ENCODE data around the gene ZBTB8OS. TPM values are rescaled to one million over a fixed set of nuclear protein-coding genes. Genes with fewer than 3 reads are reported as not detected.

ZBTB8OS gene
- total RNA-seq (2021; ENCODE audit: unreplicated experiment) (49.2 TPM), Bru-seq, nascent RNA (percentile 74 among the genes with signal in this experiment), BruChase-seq, experiment 1, labeled RNA remaining after a 6-hour chase (percentile 79 among the genes with signal in this experiment), BruChase-seq, experiment 2, labeled RNA remaining after a 2-hour chase (percentile 82 among the genes with signal in this experiment)
- 39.3 and 52.1 TPM in 2 replicates for polyA plus RNA-seq (2012)
- long read RNA-seq, transcript ZBTB8OS-208 (7 exons, 1,601 nt), result major isoform, 7 of 56 reads
- long read RNA-seq, transcript ZBTB8OS-204 (6 exons, 514 nt), result minor isoform, 5 of 56 reads
- long read RNA-seq, partial matches to known transcripts, result 9 of 56 reads
- long read RNA-seq, other reads (novel, unspliced or antisense), result 30 of 56 reads

GRCh38 chr1:32650248-32650751 is at the start of gene ZBTB8OS:
Gene ZBTB8OS, minus strand, starts transcription at chr1:32650550. Its CDS starts 21 bp downstream, at chr1:32650529.
- POLR2A ChIA-PET, result interaction anchor here (0.7 to 1.3 kb wide), 7 partner anchors 10 to 314 kb away, joined by 3 to 8 read pairs (median 3); partner anchors contain the start of gene RNF19B
- peaks cover 93% of the 10 kb centered on the region for H3K79me2 ChIP-seq (ENCODE audit: insufficient read depth, low read length)
- TF ChIP-seq EZH2phosphoT487 (IDR thresholded peaks at IDR 0.05; ENCODE audit: borderline replicate concordance) (no peak), POLR2AphosphoS5 (IDR thresholded peaks at IDR 0.05; ENCODE audit: low read depth, low read length) (peak; percentile 82), CBX3 (IDR thresholded peaks at IDR 0.05; ENCODE audit: low read depth) (0 out of 2 replicates have a peak, but pooled peaks have one; percentile 53), EGR1 (IDR thresholded peaks at IDR 0.05; ENCODE audit: low read depth) (peak; percentile 14; the same call in 1 of the 2 replicates), EZH2 (IDR thresholded peaks at IDR 0.05) (no peak), ELF1 (IDR thresholded peaks at IDR 0.05; ENCODE audit: borderline replicate concordance, low read depth) (peak; percentile 88), POLR2A (IDR thresholded peaks at IDR 0.05; ENCODE audit: borderline replicate concordance, extremely low read depth, insufficient read depth, insufficient read length) (peak; percentile 43), SP1 (IDR thresholded peaks at IDR 0.05; ENCODE audit: low read depth) (peak; percentile 83), YY1 (IDR thresholded peaks at IDR 0.05; ENCODE audit: extremely low read depth, insufficient replicate concordance, low read depth, low read length) (peak; percentile 88), RAD21 (IDR thresholded peaks at IDR 0.05; ENCODE audit: low read depth) (no peak), REST (IDR thresholded peaks at IDR 0.05; ENCODE audit: low read depth) (no peak), ZFX (IDR thresholded peaks at IDR 0.05) (no peak; the same call in 1 of the 2 replicates), SRF (IDR thresholded peaks at IDR 0.05; ENCODE audit: low read depth) (no peak), FOSL1 (IDR thresholded peaks at IDR 0.05; ENCODE audit: low read depth) (no peak), TCF7L2 (IDR thresholded peaks at IDR 0.05; ENCODE audit: borderline replicate concordance, extremely low read depth, insufficient read depth, insufficient read length) (no peak), CEBPB (IDR thresholded peaks at IDR 0.05; ENCODE audit: low read depth) (no peak), JUND (IDR thresholded peaks at IDR 0.05) (no peak), ZNF274 (IDR thresholded peaks at IDR 0.05; ENCODE audit: low read depth, low read length) (no peak)
- TF ChIP-seq, protein P1, sequence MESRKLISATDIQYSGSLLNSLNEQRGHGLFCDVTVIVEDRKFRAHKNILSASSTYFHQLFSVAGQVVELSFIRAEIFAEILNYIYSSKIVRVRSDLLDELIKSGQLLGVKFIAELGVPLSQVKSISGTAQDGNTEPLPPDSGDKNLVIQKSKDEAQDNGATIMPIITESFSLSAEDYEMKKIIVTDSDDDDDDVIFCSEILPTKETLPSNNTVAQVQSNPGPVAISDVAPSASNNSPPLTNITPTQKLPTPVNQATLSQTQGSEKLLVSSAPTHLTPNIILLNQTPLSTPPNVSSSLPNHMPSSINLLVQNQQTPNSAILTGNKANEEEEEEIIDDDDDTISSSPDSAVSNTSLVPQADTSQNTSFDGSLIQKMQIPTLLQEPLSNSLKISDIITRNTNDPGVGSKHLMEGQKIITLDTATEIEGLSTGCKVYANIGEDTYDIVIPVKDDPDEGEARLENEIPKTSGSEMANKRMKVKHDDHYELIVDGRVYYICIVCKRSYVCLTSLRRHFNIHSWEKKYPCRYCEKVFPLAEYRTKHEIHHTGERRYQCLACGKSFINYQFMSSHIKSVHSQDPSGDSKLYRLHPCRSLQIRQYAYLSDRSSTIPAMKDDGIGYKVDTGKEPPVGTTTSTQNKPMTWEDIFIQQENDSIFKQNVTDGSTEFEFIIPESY (IDR thresholded peaks at IDR 0.05; ENCODE audit: extremely low read depth, insufficient replicate concordance, low read length), result no peak
- TF ChIP-seq, protein P2, sequence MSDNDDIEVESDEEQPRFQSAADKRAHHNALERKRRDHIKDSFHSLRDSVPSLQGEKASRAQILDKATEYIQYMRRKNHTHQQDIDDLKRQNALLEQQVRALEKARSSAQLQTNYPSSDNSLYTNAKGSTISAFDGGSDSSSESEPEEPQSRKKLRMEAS (IDR thresholded peaks at IDR 0.05), result no peak; the same call in 1 of the 2 replicates
- TF ChIP-seq, protein P3, sequence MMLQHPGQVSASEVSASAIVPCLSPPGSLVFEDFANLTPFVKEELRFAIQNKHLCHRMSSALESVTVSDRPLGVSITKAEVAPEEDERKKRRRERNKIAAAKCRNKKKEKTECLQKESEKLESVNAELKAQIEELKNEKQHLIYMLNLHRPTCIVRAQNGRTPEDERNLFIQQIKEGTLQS (IDR thresholded peaks at IDR 0.05), result no peak

More at GRCh38 chr1:32650248-32650751, at the start of gene ZBTB8OS:
- Histone ChIP-seq H3K9me3 (ENCODE audit: control insufficient read depth in 1 of 2, insufficient read depth in 1 of 2, low read depth in 1 of 2, low read length in 2 of 2) (no peaks in the 10 kb centered on the region), H3K27me3 (ENCODE audit: insufficient read depth, low read length) (no peaks in the 10 kb centered on the region), H3K4me3 (replicated peaks in 1 of 2; ENCODE audit: low read depth in 1 of 2, low read length in 2 of 2) (peak within 1 kb of the TSS; percentile 89 to 99), H4K20me1 (ENCODE audit: insufficient read depth) (peaks cover 3% of the 10 kb centered on the region; the same call in 1 of the 2 replicates), H3K9ac (ENCODE audit: low read length) (peak within 1 kb of the TSS; percentile 99), H3K4me2 (ENCODE audit: low read length) (peak within 1 kb of the TSS; percentile 98), H2AFZ (ENCODE audit: low read depth, low read length, poor library complexity, severe bottlenecking) (peak within 1 kb of the TSS; percentile 70), H3K27ac (ENCODE audit: low read depth, low read length) (peak within 1 kb of the TSS; percentile 95), H3K4me1 (ENCODE audit: control insufficient read depth in 1 of 2, insufficient read depth in 2 of 2, low read length in 2 of 2) (peaks cover 11 to 25% of the 10 kb centered on the region in 2 experiments; a peak in 3 of 4 replicates), H3K9me2 (ENCODE audit: insufficient read depth) (no peaks in the 10 kb centered on the region), H3K36me3 (ENCODE audit: control insufficient read depth in 1 of 2, insufficient read depth in 2 of 2, low read length in 2 of 2) (peaks cover 15 to 28% of the 10 kb centered on the region in 2 experiments)
- ChIA-PET RAD21 (ENCODE audit: low non-redundant PET in 1 of 2, low total read pairs in 2 of 2, uncharacterized antibody in 2 of 2, unreplicated experiment in 2 of 2) (interaction anchor here (0.5 to 1.0 kb wide), 2 partner anchors 38 to 130 kb away, joined by 3 read pairs; no protein-coding TSS in a partner anchor), CTCF (interaction anchor here (0.8 to 1.4 kb wide), 4 partner anchors 40 to 201 kb away, joined by 3 to 6 read pairs (median 4); no protein-coding TSS in a partner anchor)
- ATAC-seq, result peak; percentile 80
- intact Hi-C loops (cut with micrococcal nuclease), result loop anchor here (1.0 to 10.0 kb wide), 3 partner anchors 112 to 201 kb away; no protein-coding TSS in a partner anchor
- DNase-seq (ENCODE audit: low read depth, low spot score), result peak; percentile 87
- no TSS peak for BruUV-seq (replicated peaks)

Data from HCT116 (cell line).